ENCODE data around the gene MRPL20.

- TF ChIP-seq, protein P1, sequence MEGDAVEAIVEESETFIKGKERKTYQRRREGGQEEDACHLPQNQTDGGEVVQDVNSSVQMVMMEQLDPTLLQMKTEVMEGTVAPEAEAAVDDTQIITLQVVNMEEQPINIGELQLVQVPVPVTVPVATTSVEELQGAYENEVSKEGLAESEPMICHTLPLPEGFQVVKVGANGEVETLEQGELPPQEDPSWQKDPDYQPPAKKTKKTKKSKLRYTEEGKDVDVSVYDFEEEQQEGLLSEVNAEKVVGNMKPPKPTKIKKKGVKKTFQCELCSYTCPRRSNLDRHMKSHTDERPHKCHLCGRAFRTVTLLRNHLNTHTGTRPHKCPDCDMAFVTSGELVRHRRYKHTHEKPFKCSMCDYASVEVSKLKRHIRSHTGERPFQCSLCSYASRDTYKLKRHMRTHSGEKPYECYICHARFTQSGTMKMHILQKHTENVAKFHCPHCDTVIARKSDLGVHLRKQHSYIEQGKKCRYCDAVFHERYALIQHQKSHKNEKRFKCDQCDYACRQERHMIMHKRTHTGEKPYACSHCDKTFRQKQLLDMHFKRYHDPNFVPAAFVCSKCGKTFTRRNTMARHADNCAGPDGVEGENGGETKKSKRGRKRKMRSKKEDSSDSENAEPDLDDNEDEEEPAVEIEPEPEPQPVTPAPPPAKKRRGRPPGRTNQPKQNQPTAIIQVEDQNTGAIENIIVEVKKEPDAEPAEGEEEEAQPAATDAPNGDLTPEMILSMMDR (IDR thresholded peaks at IDR 0.05 in 8 of 11, conservative IDR thresholded peaks at IDR 0.05 in 3 of 11): no peak
- no peak for TF ChIP-seq POLR2AphosphoS5 (IDR thresholded peaks at IDR 0.05)
Observed at GRCh38 chr1:1381294-1381693, 25.8 kb downstream of the MRPL20 start.

All from spleen (tissue), 7 donors.